Stimulated activated CD8-positive, alpha-beta memory T cell treated with anti-CD3 and anti-CD28 coated beads, Interleukin-7, amount 100 ng/mL, for 24 hours (primary cell): ENCODE results near the gene PTP4A2.
A peak's percentile ranks its signal among the peaks of the same experiment; 100 is the strongest.

Experiments used
- DNase-seq: peaks from one replicate; pipeline ENCODE4 v3.0.0-alpha.2; 2020; ENCODE audit warnings: low read depth

Gene PTP4A2

GRCh38 chr1:31938184-31938975 is at the start of gene PTP4A2:
PTP4A2 (minus strand) TSS chr1:31938368; CDS start chr1:31919065, 19,303 bp downstream.
- peak; percentile 69 for DNase-seq

- no peak for DNase-seq
Observed at GRCh38 chr1:31987135-31987619, 49.0 kb upstream of the PTP4A2 start.

- no peak for DNase-seq
Observed at GRCh38 chr1:31985430-31985829, 47.3 kb upstream of the PTP4A2 start.

GRCh38 chr1:31984419-31985347 is 46.5 kb upstream of the PTP4A2 start:
- DNase-seq, result no peak

- no peak for DNase-seq
Observed at GRCh38 chr1:31981972-31982371, 43.8 kb upstream of the PTP4A2 start.

GRCh38 chr1:31981456-31981839 is 43.3 kb upstream of the PTP4A2 start:
- DNase-seq, result no peak

- no peak for DNase-seq
Observed at GRCh38 chr1:31980835-31981455, 42.8 kb upstream of the PTP4A2 start.

GRCh38 chr1:31978843-31979400 is 40.8 kb upstream of the PTP4A2 start:
- no peak for DNase-seq

- DNase-seq, result no peak
Observed at GRCh38 chr1:31977385-31978131, 39.4 kb upstream of the PTP4A2 start.

GRCh38 chr1:31976401-31976800 is 38.2 kb upstream of the PTP4A2 start:
- DNase-seq, result no peak

GRCh38 chr1:31970873-31971272 is 32.7 kb upstream of the PTP4A2 start:
- no peak for DNase-seq

GRCh38 chr1:31961536-31961935 is 23.4 kb upstream of the PTP4A2 start:
- no peak for DNase-seq

GRCh38 chr1:31959521-31960340 is 21.6 kb upstream of the PTP4A2 start:
- no peak for DNase-seq

GRCh38 chr1:31957701-31958674 is 19.8 kb upstream of the PTP4A2 start:
- no peak for DNase-seq

- DNase-seq, result peak; percentile 63
Observed at GRCh38 chr1:31955917-31956736, 18.0 kb upstream of the PTP4A2 start.

GRCh38 chr1:31954607-31955283 is 16.6 kb upstream of the PTP4A2 start:
- DNase-seq, result no peak

GRCh38 chr1:31952825-31953220 is 14.7 kb upstream of the PTP4A2 start:
- no peak for DNase-seq

GRCh38 chr1:31951276-31951675 is 13.1 kb upstream of the PTP4A2 start:
- DNase-seq, result no peak
